OCI-LY7 (cell line): ENCODE measurements around the gene EMC6.

Experiments
- EZH2phosphoT487 ChIP-seq: fragments of 200-600 bp; sonication (generic); IDR thresholded peaks from 2 replicates; pipeline ENCODE4 v1.6.1; 2018; ENCODE audit warnings: low read depth, borderline replicate concordance, mild to moderate bottlenecking, mixed run types, antibody characterized with exemption, low read length, moderate library complexity, mixed read lengths
- TF ChIP-seq, protein P1 (sequence below): fragments of 200-600 bp; sonication (generic); conservative IDR thresholded peaks from 2 replicates; pipeline ENCODE4 v1.5.1; 2014; ENCODE audit warnings: mild to moderate bottlenecking, antibody characterized with exemption, low read length, moderate library complexity, mixed read lengths

DNA sequence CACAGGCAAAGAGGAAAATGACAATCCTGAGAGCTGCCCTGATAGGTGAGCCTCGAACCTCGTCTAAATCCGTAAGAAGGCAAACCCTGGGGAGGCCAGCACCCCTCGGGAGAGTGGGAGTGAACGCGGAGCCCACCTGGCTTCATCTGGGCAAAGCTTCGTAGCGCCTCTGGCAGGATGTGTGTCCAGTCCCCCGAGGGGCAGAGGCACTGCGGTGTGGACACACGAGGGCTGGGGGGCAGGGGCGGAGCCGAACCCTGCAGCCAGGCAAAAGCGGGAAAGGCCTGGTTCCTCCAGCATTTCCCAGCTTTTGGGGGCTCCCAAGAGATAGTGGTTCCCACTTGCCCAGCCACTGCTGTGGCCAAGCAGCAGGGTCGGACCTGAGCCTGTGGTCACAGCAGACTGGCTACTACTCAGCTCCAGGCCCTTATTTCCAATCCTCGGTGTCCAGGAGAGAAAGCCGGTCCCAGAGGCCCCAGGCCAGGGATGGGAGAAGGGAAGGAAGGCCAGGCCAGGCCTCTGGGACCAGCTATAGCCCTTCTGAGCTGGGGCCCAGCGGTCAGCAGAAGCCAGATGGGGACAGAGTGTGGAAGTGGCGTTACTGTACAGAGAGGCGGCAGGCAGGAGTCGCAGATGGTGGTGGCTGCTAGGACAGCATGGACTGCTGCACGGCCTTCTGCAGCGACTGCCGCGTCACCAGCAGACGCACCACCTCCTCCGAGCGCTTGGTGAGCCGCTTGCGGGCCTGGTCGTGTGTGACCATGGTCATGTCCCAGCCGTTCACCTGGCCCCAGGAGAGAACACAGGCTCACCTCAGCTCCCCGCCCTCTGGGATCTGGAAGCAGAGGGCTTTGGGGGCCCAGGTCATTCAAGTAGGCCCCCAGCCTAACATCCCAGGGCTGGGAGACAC lies 5.3 kb upstream of the EMC6 start:
- TF ChIP-seq, protein P1, sequence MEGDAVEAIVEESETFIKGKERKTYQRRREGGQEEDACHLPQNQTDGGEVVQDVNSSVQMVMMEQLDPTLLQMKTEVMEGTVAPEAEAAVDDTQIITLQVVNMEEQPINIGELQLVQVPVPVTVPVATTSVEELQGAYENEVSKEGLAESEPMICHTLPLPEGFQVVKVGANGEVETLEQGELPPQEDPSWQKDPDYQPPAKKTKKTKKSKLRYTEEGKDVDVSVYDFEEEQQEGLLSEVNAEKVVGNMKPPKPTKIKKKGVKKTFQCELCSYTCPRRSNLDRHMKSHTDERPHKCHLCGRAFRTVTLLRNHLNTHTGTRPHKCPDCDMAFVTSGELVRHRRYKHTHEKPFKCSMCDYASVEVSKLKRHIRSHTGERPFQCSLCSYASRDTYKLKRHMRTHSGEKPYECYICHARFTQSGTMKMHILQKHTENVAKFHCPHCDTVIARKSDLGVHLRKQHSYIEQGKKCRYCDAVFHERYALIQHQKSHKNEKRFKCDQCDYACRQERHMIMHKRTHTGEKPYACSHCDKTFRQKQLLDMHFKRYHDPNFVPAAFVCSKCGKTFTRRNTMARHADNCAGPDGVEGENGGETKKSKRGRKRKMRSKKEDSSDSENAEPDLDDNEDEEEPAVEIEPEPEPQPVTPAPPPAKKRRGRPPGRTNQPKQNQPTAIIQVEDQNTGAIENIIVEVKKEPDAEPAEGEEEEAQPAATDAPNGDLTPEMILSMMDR: no peak
- TF ChIP-seq EZH2phosphoT487: no peak
